GM12891 (cell line): Measurements from ENCODE around the gene WIPI1.

Experiments
- POLR2A ChIP-seq: IDR thresholded peaks from 2 replicates; pipeline ENCODE4 v1.6.1; 2011; ENCODE audit warnings: low read depth, low read length, control low read depth
- POLR2AphosphoS5 ChIP-seq: IDR thresholded peaks from 2 replicates; pipeline ENCODE4 v1.6.1; 2011; ENCODE audit warnings: low read depth, low read length, control low read depth
- POU2F2 ChIP-seq: IDR thresholded peaks from 2 replicates; pipeline ENCODE4 v1.6.1; 2011; ENCODE audit warnings: low read depth, mild to moderate bottlenecking, control low read depth, low read length, moderate library complexity
- SPI1 ChIP-seq: IDR thresholded peaks from 2 replicates; pipeline ENCODE4 v1.6.1; 2011; ENCODE audit warnings: low read depth, low read length, control low read depth
- TAF1 ChIP-seq: IDR thresholded peaks from 2 replicates; pipeline ENCODE4 v1.6.1; 2011; ENCODE audit warnings: low read depth, low read length, control low read depth

GRCh38 chr17:68383120-68383442 is 74.2 kb downstream of the WIPI1 start:
- TF ChIP-seq POLR2AphosphoS5 (no peak), POLR2A (no peak), TAF1 (no peak), SPI1 (no peak), POU2F2 (no peak)
